ENCODE data around the gene ADAT1. TPM values are rescaled to one million over a fixed set of nuclear protein-coding genes. Genes with fewer than 3 reads are reported as not detected.

The ADAT1 gene
- total RNA-seq, 1 experiment from 2014 or later, result 44.2 TPM

DNA sequence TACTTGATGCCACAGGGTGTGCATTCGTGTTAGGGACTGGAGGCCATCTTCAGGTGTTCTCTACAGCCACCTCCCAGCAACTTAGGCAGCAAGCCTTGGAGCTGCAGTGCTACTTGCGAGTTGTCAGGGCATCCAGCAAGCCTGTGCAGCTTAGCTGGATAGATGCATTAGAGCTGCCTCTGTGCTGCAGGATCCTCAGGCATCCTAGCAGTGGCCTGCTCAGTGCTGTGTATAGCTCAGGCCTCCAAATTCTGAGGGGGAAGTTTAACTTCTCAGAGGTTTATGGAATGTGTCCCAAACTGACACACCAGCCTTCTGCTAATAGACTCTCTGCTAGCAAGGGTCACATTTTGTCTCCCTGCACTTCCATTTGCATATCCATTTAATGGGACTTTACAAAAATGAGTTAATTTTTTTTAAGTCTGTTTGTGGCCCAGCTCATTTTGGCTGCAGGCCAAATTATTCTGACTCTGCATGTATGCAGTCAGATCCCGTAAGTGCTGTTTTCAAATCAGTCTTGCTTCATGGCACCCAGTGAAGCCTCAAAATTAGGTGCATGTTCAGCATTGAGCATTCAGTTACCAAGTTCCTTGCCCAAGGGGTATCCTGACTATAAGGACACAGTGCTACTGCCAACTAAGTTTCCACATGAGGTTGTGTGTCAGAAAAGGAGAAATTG, 50.1 kb downstream of the ADAT1 start:
- Histone ChIP-seq H3K4me3 (replicated peaks in 1 of 2; ENCODE audit: low read depth in 1 of 2, low read length in 2 of 2) (no peak overlapping the region), H3K9me3 (ENCODE audit: control insufficient read depth in 1 of 2, insufficient read depth in 1 of 2, low read depth in 1 of 2, low read length in 2 of 2) (no peaks in the 10 kb centered on the region), H3K4me2 (ENCODE audit: low read length) (no peak overlapping the region), H3K4me1 (ENCODE audit: control insufficient read depth in 1 of 2, insufficient read depth in 2 of 2, low read length in 2 of 2) (no peaks in the 10 kb centered on the region), H3K9ac (ENCODE audit: low read length) (no peak overlapping the region), H3K36me3 (ENCODE audit: control insufficient read depth in 1 of 2, insufficient read depth in 2 of 2, low read length in 2 of 2) (peaks cover 38 to 43% of the 10 kb centered on the region in 2 experiments), H4K20me1 (ENCODE audit: insufficient read depth) (no peaks in the 10 kb centered on the region), H3K27ac (ENCODE audit: low read depth, low read length) (no peak overlapping the region), H3K27me3 (ENCODE audit: insufficient read depth, low read length) (no peaks in the 10 kb centered on the region), H2AFZ (ENCODE audit: low read depth, low read length, poor library complexity, severe bottlenecking) (no peak overlapping the region), H3K9me2 (ENCODE audit: insufficient read depth) (no peaks in the 10 kb centered on the region), H3K79me2 (ENCODE audit: insufficient read depth, low read length) (peaks cover 3% of the 10 kb centered on the region; the same call in 1 of the 2 replicates)
- no peak for ATAC-seq
- BruUV-seq (replicated peaks), result no TSS peak
- ChIA-PET POLR2A (no interaction called here), RAD21 (ENCODE audit: low non-redundant PET in 1 of 2, low total read pairs in 2 of 2, uncharacterized antibody in 2 of 2, unreplicated experiment in 2 of 2) (interaction anchor here in 1 of 2 experiments (0.6 kb wide), 1 partner anchor 55 kb away, joined by 6 read pairs; no protein-coding TSS in a partner anchor), CTCF (no interaction called here)
- TF ChIP-seq, protein P1, sequence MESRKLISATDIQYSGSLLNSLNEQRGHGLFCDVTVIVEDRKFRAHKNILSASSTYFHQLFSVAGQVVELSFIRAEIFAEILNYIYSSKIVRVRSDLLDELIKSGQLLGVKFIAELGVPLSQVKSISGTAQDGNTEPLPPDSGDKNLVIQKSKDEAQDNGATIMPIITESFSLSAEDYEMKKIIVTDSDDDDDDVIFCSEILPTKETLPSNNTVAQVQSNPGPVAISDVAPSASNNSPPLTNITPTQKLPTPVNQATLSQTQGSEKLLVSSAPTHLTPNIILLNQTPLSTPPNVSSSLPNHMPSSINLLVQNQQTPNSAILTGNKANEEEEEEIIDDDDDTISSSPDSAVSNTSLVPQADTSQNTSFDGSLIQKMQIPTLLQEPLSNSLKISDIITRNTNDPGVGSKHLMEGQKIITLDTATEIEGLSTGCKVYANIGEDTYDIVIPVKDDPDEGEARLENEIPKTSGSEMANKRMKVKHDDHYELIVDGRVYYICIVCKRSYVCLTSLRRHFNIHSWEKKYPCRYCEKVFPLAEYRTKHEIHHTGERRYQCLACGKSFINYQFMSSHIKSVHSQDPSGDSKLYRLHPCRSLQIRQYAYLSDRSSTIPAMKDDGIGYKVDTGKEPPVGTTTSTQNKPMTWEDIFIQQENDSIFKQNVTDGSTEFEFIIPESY (IDR thresholded peaks at IDR 0.05; ENCODE audit: extremely low read depth, insufficient replicate concordance, low read length), result no peak
- no peak for TF ChIP-seq POLR2A (IDR thresholded peaks at IDR 0.05; ENCODE audit: borderline replicate concordance, extremely low read depth, insufficient read depth, insufficient read length)
- TF ChIP-seq FOSL1 (IDR thresholded peaks at IDR 0.05; ENCODE audit: low read depth), result no peak
- TF ChIP-seq EZH2phosphoT487 (IDR thresholded peaks at IDR 0.05; ENCODE audit: borderline replicate concordance), result no peak
- no peak for TF ChIP-seq JUND (IDR thresholded peaks at IDR 0.05)
- intact Hi-C loops (cut with micrococcal nuclease), result no loop called here
- no peak for DNase-seq (ENCODE audit: low read depth, low spot score)

DNA sequence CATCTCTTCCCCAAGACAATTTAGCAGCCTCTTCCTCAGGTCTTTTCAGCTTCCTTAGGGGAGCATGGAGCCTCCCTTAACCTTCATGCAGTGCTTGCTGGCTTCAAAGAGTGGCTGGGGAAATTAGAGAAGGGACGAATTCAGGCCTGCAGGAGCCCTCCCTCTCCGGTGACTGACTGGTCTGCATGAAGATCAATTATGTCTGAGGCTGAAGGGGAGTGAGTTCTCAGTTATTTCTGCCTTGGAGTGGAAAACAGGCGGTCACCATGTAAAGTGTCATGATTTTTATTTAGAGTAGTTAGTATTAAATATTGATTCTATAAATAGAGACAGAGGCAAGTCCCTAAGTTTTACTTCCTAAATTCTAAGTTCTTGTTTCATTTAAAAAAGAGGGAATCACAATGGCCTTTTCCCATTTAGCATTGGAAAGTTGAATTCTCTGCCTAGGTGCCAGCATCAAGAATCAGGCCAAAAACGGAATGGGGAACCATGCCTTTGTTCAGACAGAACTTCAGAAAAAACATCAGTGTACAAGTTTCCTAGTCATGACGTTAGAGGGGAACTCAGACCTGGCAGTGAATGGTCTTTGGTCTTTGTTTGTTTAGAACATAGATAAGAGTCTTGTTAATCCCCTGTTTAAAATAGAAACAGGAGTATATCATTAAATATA, 52.5 kb downstream of the ADAT1 start:
- RAD21 ChIA-PET (ENCODE audit: low non-redundant PET in 1 of 2, low total read pairs in 2 of 2, uncharacterized antibody in 2 of 2, unreplicated experiment in 2 of 2), result no interaction called here
- no peaks in the 10 kb centered on the region for H3K27me3 ChIP-seq (ENCODE audit: insufficient read depth, low read length)
- H3K36me3 ChIP-seq (ENCODE audit: control insufficient read depth in 1 of 2, insufficient read depth in 2 of 2, low read length in 2 of 2), result peaks cover 31 to 38% of the 10 kb centered on the region in 2 experiments
- intact Hi-C loops (cut with micrococcal nuclease), result no loop called here
- peaks cover 17% of the 10 kb centered on the region for H3K79me2 ChIP-seq (ENCODE audit: insufficient read depth, low read length)
- ATAC-seq (no peak), DNase-seq (ENCODE audit: low read depth, low spot score) (no peak)
- no peaks in the 10 kb centered on the region for H3K9me2 ChIP-seq (ENCODE audit: insufficient read depth)
- POLR2A ChIA-PET, result no interaction called here
- H3K9ac ChIP-seq (ENCODE audit: low read length), result no peak overlapping the region
- H3K27ac ChIP-seq (ENCODE audit: low read depth, low read length), result no peak overlapping the region
- no peak overlapping the region for H2AFZ ChIP-seq (ENCODE audit: low read depth, low read length, poor library complexity, severe bottlenecking)
- CTCF ChIA-PET, result no interaction called here
- H3K4me1 ChIP-seq (ENCODE audit: control insufficient read depth in 1 of 2, insufficient read depth in 2 of 2, low read length in 2 of 2), result peaks cover 7 to 13% of the 10 kb centered on the region in 2 experiments; a peak in 3 of 4 replicates
- BruUV-seq (replicated peaks), result no TSS peak
- H3K4me3 ChIP-seq (replicated peaks in 1 of 2; ENCODE audit: low read depth in 1 of 2, low read length in 2 of 2), result no peak overlapping the region
- no peaks in the 10 kb centered on the region for H3K9me3 ChIP-seq (ENCODE audit: control insufficient read depth in 1 of 2, insufficient read depth in 1 of 2, low read depth in 1 of 2, low read length in 2 of 2)
- H4K20me1 ChIP-seq (ENCODE audit: insufficient read depth), result no peaks in the 10 kb centered on the region
- H3K4me2 ChIP-seq (ENCODE audit: low read length), result no peak overlapping the region
- TF ChIP-seq ZFX (IDR thresholded peaks at IDR 0.05) (no peak), SIN3A (IDR thresholded peaks at IDR 0.05; ENCODE audit: low read depth) (no peak), EZH2phosphoT487 (IDR thresholded peaks at IDR 0.05; ENCODE audit: borderline replicate concordance) (no peak), SP1 (IDR thresholded peaks at IDR 0.05; ENCODE audit: low read depth) (no peak), ELF1 (IDR thresholded peaks at IDR 0.05; ENCODE audit: borderline replicate concordance, low read depth) (no peak), RAD21 (IDR thresholded peaks at IDR 0.05; ENCODE audit: low read depth) (no peak)
- TF ChIP-seq, protein P2, sequence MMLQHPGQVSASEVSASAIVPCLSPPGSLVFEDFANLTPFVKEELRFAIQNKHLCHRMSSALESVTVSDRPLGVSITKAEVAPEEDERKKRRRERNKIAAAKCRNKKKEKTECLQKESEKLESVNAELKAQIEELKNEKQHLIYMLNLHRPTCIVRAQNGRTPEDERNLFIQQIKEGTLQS (IDR thresholded peaks at IDR 0.05), result no peak
- TF ChIP-seq, protein P1 (IDR thresholded peaks at IDR 0.05; ENCODE audit: extremely low read depth, insufficient replicate concordance, low read length), result no peak
- TF ChIP-seq, protein P3, sequence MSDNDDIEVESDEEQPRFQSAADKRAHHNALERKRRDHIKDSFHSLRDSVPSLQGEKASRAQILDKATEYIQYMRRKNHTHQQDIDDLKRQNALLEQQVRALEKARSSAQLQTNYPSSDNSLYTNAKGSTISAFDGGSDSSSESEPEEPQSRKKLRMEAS (IDR thresholded peaks at IDR 0.05), result no peak
